ENCODE results near the gene SLC13A4. TPM values are rescaled to one million over a fixed set of nuclear protein-coding genes. Genes with fewer than 3 reads are reported as not detected.
"Not testable (repeated sequence)": the region's sequence is repeated elsewhere in the genome, so short reads cannot be mapped to it uniquely, and the experiment has no call there.

The SLC13A4 gene
- total RNA-seq, 1 donor from 2014 or later: not detected

DNA sequence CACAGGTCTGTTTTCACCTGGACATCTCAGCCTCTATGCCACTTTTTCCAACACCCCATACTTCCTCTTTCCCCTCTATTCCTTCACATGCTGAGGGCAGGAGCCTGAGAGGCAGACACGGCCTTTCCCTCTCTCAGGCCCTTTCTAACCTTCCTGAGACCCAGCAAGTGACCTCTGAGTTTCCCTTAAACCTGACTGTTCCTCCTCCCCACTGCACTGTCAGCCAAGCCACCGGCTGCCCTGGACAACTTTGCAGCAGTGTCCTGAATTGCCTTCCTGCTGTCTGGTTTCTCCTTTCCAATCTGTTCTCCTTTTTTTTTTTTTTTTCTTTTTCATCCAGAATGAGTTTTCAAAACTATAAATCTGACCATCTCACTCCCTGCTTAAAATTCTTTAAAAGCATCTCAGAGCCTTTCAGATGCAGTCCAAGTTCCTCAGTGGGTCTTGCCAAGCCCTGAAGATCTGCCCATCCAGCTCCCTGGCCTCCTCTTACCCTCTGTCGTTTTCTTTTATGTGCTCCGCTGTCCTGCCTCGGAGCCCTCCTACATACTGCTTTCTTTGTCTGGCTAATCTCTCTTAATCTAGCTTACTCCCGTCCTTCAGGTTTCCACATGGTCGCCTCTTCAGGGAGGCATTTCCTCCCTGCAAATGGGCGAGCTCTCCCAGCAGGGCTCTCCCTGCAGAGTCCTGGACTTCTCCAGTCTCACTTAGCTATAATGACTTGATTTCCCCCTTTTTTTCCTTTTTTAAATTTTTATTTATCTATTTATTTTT lies 30.5 kb downstream of the SLC13A4 start:
- H3K4me3 Mint-ChIP-seq (ENCODE audit: unreplicated experiment): no peak overlapping the region
- H3K27ac Mint-ChIP-seq (ENCODE audit: unreplicated experiment): no peak overlapping the region
- peaks cover 12% of the 10 kb centered on the region for H3K4me1 Mint-ChIP-seq (ENCODE audit: unreplicated experiment)

DNA sequence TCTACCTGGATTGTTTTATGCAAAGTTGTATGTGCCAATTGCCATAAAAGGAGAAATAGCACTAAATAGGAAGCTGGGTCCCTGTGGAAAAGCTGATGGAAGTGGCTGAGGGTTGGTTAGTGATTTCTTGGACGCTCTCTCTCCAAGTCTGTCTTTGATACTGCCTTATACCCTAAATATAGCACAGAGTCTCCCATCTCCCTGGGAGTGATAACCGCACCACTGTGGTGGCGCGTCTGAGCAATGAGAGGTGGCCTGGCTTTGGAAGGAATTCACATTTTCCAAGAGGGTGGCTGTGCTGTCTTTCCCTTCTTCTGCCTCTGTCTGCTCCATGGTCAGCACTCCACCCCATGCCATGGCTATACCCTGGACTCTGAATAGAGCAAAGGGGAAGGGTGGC lies 34.4 kb downstream of the SLC13A4 start:
- no peak for DNase-seq (ENCODE audit: low spot score)
- no peak overlapping the region for H3K27ac Mint-ChIP-seq (ENCODE audit: unreplicated experiment)
- TF ChIP-seq, protein P1, sequence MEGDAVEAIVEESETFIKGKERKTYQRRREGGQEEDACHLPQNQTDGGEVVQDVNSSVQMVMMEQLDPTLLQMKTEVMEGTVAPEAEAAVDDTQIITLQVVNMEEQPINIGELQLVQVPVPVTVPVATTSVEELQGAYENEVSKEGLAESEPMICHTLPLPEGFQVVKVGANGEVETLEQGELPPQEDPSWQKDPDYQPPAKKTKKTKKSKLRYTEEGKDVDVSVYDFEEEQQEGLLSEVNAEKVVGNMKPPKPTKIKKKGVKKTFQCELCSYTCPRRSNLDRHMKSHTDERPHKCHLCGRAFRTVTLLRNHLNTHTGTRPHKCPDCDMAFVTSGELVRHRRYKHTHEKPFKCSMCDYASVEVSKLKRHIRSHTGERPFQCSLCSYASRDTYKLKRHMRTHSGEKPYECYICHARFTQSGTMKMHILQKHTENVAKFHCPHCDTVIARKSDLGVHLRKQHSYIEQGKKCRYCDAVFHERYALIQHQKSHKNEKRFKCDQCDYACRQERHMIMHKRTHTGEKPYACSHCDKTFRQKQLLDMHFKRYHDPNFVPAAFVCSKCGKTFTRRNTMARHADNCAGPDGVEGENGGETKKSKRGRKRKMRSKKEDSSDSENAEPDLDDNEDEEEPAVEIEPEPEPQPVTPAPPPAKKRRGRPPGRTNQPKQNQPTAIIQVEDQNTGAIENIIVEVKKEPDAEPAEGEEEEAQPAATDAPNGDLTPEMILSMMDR (IDR thresholded peaks at IDR 0.05; ENCODE audit: unreplicated experiment): no peak
- H3K4me1 Mint-ChIP-seq (ENCODE audit: unreplicated experiment): peaks cover 31% of the 10 kb centered on the region
- peaks cover 3% of the 10 kb centered on the region for H3K27me3 Mint-ChIP-seq (ENCODE audit: unreplicated experiment)
- H3K4me3 Mint-ChIP-seq (ENCODE audit: unreplicated experiment): no peak overlapping the region
- H3K9me3 Mint-ChIP-seq (ENCODE audit: unreplicated experiment): no peaks in the 10 kb centered on the region
- H3K36me3 Mint-ChIP-seq (ENCODE audit: low read depth, unreplicated experiment): peaks cover 7% of the 10 kb centered on the region

More for the DNA sequence above, 30.5 kb downstream of the SLC13A4 start:
- H3K36me3 Mint-ChIP-seq (ENCODE audit: low read depth, unreplicated experiment): peaks cover 3% of the 10 kb centered on the region
- no peak for DNase-seq (ENCODE audit: low spot score)
- H3K27me3 Mint-ChIP-seq (ENCODE audit: unreplicated experiment): peaks cover 3% of the 10 kb centered on the region
- no peaks in the 10 kb centered on the region for H3K9me3 Mint-ChIP-seq (ENCODE audit: unreplicated experiment)
- TF ChIP-seq, protein P1 (IDR thresholded peaks at IDR 0.05; ENCODE audit: unreplicated experiment): no peak

DNA sequence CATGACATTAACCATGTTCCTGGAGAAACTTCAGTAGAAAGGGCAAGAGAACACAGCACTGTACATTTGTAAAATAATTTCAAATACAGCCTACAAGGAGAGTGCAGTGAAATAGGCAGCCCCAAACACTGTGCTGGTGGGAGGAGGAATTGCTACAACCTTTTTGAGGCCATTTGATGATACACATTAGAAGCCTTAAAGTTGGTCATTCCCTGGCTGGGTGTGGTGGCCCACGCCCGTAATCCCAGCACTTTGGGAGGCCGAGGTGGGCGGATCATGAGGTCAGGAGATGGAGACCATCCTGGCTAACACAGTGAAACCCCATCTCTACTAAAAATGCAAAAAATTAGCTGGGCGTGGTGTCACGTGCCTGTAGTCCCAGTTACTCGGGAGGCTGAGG lies 35.4 kb downstream of the SLC13A4 start:
- peaks cover 30% of the 10 kb centered on the region for H3K4me1 Mint-ChIP-seq (ENCODE audit: unreplicated experiment)
- not testable (repeated sequence) for H3K27ac Mint-ChIP-seq (ENCODE audit: unreplicated experiment); H3K9me3 Mint-ChIP-seq (ENCODE audit: unreplicated experiment)

DNA sequence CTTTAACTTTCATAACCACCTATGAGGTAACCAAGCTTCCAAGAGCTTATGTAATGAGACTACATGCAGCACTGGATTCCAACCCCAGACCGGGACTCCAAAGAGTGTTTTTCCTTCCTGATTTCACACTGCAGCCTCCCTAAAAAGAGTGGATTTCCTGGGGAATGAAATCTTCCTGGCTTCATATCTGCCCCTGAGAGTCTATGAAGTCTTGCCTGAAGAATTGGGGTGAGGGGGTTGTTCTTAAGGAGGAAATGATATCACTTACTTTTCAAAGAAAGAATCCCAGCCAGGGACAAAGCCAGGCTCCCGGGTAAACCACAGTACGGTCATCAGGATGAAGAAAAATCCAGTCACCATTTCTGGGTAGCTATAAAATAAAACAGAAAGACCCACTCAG lies 35.9 kb downstream of the SLC13A4 start:
- peak overlapping the region; percentile 80 for H3K27ac Mint-ChIP-seq (ENCODE audit: unreplicated experiment)
- no peak for DNase-seq (ENCODE audit: low spot score)
- peaks cover 3% of the 10 kb centered on the region for H3K27me3 Mint-ChIP-seq (ENCODE audit: unreplicated experiment)
- H3K4me1 Mint-ChIP-seq (ENCODE audit: unreplicated experiment): peaks cover 24% of the 10 kb centered on the region
- H3K36me3 Mint-ChIP-seq (ENCODE audit: low read depth, unreplicated experiment): peaks cover 7% of the 10 kb centered on the region
- TF ChIP-seq, protein P1 (IDR thresholded peaks at IDR 0.05; ENCODE audit: unreplicated experiment): no peak
- no peaks in the 10 kb centered on the region for H3K9me3 Mint-ChIP-seq (ENCODE audit: unreplicated experiment)
- H3K4me3 Mint-ChIP-seq (ENCODE audit: unreplicated experiment): no peak overlapping the region

More for the DNA sequence above, 35.4 kb downstream of the SLC13A4 start:
- DNase-seq (ENCODE audit: low spot score); H3K36me3 Mint-ChIP-seq (ENCODE audit: low read depth, unreplicated experiment); H3K4me3 Mint-ChIP-seq (ENCODE audit: unreplicated experiment); H3K27me3 Mint-ChIP-seq (ENCODE audit: unreplicated experiment): not testable (repeated sequence)

DNA sequence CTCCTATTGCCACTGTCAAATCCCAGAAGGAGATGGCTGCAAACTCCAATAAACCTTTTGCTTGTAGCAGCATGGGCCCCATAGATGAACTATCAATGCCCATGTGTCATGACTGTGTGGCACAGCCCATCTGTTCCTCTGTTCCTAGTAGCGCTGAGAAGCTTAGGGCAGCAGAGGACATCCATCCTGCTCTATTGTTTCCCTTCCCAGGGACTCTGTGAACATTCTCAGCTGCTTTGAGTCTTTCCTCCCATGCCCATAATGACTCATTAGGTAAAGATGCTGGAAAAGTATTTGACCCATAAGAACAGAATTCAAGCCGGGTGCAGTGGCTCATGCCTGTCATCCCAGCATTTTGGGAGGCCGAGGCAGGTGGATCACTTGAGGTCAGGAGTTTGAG lies 37.4 kb downstream of the SLC13A4 start:
- TF ChIP-seq, protein P1 (IDR thresholded peaks at IDR 0.05; ENCODE audit: unreplicated experiment): no peak
- Mint-ChIP-seq H3K9me3 (ENCODE audit: unreplicated experiment) (no peaks in the 10 kb centered on the region), H3K4me3 (ENCODE audit: unreplicated experiment) (no peak overlapping the region), H3K27me3 (ENCODE audit: unreplicated experiment) (peaks cover 3% of the 10 kb centered on the region), H3K27ac (ENCODE audit: unreplicated experiment) (no peak overlapping the region), H3K36me3 (ENCODE audit: low read depth, unreplicated experiment) (peaks cover 14% of the 10 kb centered on the region), H3K4me1 (ENCODE audit: unreplicated experiment) (peaks cover 21% of the 10 kb centered on the region)
- DNase-seq (ENCODE audit: low spot score): no peak
